Astrocyte of the cerebellum (primary cell): ENCODE measurements around the gene CDH12.

Experiments
- DNase-seq: peaks from one replicate; pipeline ENCODE4 v3.0.0-alpha.2; 2011; ENCODE audit warnings: low read depth
- H3K4me3 ChIP-seq: 2 replicates; pipeline ENCODE4 v1.5.1; 2011; ENCODE audit warnings: mild to moderate bottlenecking, low read depth, low read length, moderate library complexity
- CTCF ChIP-seq: IDR thresholded peaks from 2 replicates; pipeline ENCODE4 v1.5.1; 2012; ENCODE audit warnings: low read length, low read depth, moderate library complexity, mild to moderate bottlenecking; ENCODE audit errors: missing control alignments
- in situ Hi-C: cut with HindIII; loops from 2 replicates; pipeline ENCODE4 v1.10.0; 2017; ENCODE audit warnings: low sequenced_read_pairs

CDH12 gene

GRCh38 chr5:21776466-21776865, 1076.7 kb downstream of the CDH12 start:
- in situ Hi-C loops: no loop called here
- no peak for TF ChIP-seq CTCF

DNA sequence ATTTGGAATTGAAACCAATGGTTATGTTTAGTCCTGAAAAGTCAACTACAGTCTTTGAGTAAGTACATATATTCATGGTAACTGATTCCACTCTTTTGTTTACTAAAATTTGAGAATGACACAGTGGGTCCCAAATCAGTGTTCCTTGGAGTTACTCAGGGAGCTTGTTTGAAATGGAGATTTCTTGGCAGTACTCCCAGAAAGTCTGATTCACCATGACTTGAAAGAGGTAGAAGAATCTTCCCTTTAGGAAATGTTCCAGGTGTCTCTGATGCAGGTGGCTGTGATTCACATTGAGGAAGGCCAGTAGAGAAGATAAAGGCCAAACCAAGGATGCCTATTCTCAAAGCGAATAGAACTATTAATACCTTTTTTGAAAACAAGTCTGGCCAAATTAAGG, 1078.3 kb downstream of the CDH12 start:
- peak; percentile 55 for DNase-seq
- in situ Hi-C loops: no loop called here
- TF ChIP-seq CTCF: no peak

More at GRCh38 chr5:21776466-21776865, 1076.7 kb downstream of the CDH12 start:
- no peak for DNase-seq
- H3K4me3 ChIP-seq: no peak overlapping the region

DNA sequence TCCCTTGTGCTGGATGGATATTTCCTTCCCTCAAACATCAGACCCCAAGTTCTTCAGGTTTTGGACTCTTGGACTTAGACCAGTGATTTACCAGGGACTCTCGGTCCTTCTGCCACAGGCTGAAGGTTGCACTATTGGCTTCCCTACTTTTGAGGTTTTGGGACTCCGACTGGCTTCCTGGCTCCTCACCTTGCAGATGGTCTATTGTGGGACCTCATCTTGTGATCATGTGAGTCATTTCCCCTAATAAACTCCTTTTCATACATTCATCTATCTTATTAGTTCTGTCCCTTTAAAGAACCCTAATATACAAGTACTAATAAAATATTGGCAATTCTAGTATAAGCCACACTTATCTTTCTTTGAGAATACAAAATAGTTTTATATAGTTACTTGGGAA, 1078.9 kb downstream of the CDH12 start:
- no peak for DNase-seq
- no peak for TF ChIP-seq CTCF
- in situ Hi-C loops: no loop called here
- no peak overlapping the region for H3K4me3 ChIP-seq

More for the DNA sequence above, 1078.3 kb downstream of the CDH12 start:
- no peak overlapping the region for H3K4me3 ChIP-seq

GRCh38 chr5:21773456-21773855, 1079.7 kb downstream of the CDH12 start:
- TF ChIP-seq CTCF: no peak
- in situ Hi-C loops: no loop called here
- H3K4me3 ChIP-seq: no peak overlapping the region
- no peak for DNase-seq

DNA sequence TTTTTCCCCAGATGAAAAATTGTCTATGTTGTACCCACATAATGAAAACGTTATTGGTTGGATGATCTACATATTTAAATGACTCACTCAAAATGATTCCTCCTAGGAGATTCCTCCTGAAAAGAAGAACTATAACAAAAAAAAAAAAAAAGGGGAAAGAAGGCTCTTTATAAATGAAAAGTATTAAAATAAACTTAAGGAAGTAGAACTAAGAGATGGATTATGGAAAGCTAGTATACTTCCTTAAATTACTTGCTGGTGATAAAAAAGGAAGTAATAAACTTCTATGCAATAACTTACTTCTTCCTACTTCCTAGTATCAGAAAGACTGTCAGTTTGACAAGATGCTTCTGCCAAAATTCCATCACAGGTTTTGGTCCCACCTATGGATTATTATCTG, 1087.7 kb downstream of the CDH12 start:
- no peak overlapping the region for H3K4me3 ChIP-seq
- in situ Hi-C loops: no loop called here
- no peak for TF ChIP-seq CTCF
- DNase-seq: no peak

- in situ Hi-C loops: no loop called here
These were observed 1114.0 kb downstream of the CDH12 start for GRCh38 chr5:21739096-21739495.

More at GRCh38 chr5:21739096-21739495, 1114.0 kb downstream of the CDH12 start:
- no peak overlapping the region for H3K4me3 ChIP-seq
- TF ChIP-seq CTCF: no peak
- DNase-seq: no peak
